Measurements from ENCODE around the gene DYDC2. TPM values are rescaled to one million over a fixed set of nuclear protein-coding genes. Genes with fewer than 3 reads are reported as not detected.

Gene DYDC2
- total RNA-seq, 1 experiment from 2014 or later, result not detected

DNA sequence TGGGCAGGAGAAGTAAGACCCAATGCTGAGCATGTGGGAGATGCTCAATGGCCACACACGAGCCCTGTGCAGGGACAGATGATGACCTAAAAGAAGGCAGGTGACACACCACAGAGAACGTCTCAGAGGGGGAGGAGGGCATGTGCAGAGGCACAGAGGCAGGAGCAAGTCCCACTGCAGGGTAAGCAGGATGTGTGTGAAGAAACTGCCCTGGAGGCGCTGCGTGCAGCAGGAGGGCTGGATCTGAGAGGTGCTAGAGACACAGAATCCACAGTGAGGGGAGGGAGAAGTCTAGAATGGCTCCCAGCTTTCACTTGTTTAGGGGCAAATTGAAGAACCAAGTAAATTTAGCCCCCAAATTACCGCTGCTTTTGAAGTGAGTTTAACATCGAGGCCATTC lies 14.9 kb downstream of the DYDC2 start:
- DNase-seq (ENCODE audit: low read depth), result no peak

- DNase-seq (ENCODE audit: low read depth), result no peak
Measured at GRCh38 chr10:80372675-80373074, 16.1 kb downstream of the DYDC2 start.

DNA sequence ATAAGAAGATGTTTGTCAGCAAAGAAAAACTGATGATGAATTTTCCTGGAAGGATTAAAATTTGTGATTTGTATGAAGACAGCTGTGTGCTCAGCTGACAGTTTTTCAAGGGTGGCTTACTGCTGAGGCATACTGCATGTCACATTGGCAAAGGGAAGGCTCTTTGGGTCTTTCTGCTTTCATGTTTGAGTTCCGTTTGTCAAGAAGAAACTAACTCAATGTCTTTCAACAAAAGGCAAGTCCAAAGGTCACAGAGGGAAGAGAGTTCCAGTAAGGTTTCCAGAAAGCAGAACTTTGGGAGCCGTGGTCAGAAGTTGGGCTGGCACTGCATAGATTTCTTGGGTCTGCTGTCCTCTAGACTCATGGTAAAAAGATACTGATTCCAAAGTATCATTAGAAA lies 16.9 kb downstream of the DYDC2 start:
- no peak for DNase-seq (ENCODE audit: low read depth)

- DNase-seq (ENCODE audit: low read depth), result no peak
Measured at GRCh38 chr10:80379701-80380100, 23.1 kb downstream of the DYDC2 start.

DNA sequence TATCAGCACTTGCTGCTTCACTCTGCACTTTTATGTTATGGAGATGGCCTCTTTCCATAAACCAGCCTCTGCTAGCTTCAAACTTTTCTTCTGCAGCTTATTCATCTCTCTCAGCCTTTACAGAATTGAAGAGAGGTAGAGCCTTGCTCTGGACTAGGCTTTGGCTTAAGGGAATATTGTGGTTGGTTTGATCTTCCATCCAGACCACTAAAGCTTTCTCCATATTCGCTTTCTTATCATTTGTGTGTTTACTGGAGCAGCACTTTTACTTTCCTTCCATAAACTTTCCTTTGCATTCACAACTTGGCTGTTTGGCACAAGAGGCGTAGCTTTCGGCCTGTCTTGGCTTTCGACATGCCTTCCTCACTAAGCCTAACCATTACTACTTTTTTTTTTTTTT lies 23.6 kb downstream of the DYDC2 start:
- no peak for DNase-seq (ENCODE audit: low read depth)

GRCh38 chr10:80382989-80383388 lies 26.4 kb downstream of the DYDC2 start:
- peak; percentile 23 for DNase-seq (ENCODE audit: low read depth)

GRCh38 chr10:80390740-80391139 lies 34.2 kb downstream of the DYDC2 start:
- DNase-seq (ENCODE audit: low read depth), result no peak

- no peak for DNase-seq (ENCODE audit: low read depth)
Measured at GRCh38 chr10:80392250-80392649, 35.7 kb downstream of the DYDC2 start.

DNA sequence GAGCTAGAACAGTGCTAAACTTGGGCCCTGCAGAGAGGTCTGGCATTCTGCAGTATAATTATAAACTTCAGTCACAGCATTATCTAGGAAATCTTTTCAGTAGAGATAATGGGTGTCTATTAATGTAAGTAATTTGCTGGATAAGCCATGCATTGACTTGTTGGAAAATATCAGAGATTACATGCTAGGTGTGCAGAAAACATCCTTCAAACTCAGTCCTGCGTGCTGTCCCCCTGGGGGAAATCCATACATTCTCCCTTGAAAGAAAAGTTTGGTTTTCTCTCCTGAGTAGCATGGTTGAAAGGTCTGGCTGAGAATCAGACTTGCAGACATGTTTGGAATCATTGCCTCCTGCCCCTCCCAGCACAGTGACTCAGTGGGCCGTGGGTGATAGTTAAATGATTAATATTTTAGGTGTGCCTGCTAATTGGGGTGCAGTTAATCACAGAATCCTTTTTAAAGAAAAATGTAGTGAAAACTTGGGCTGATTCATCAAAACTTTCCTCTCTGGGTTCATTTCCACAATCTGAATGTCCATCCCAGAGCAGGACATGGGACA lies 37.9 kb downstream of the DYDC2 start:
- DNase-seq (ENCODE audit: low read depth), result no peak

- DNase-seq (ENCODE audit: low read depth), result no peak
Measured at GRCh38 chr10:80397014-80397413, 40.4 kb downstream of the DYDC2 start.

- DNase-seq (ENCODE audit: low read depth), result no peak
Measured at GRCh38 chr10:80400136-80400804, 43.7 kb downstream of the DYDC2 start.

- no peak for DNase-seq (ENCODE audit: low read depth)
Measured at GRCh38 chr10:80405035-80405434, 48.5 kb downstream of the DYDC2 start.

GRCh38 chr10:80405626-80406025 lies 49.0 kb downstream of the DYDC2 start:
- no peak for DNase-seq (ENCODE audit: low read depth)

GRCh38 chr10:80406204-80406603 lies 49.6 kb downstream of the DYDC2 start:
- no peak for DNase-seq (ENCODE audit: low read depth)

GRCh38 chr10:80407812-80408241 lies 51.2 kb downstream of the DYDC2 start:
- DNase-seq (ENCODE audit: low read depth), result no peak

GRCh38 chr10:80408242-80409101 lies 51.9 kb downstream of the DYDC2 start, which contains the start of gene PRXL2A:
PRXL2A (plus strand) TSS chr10:80408551; CDS start chr10:80420468, 11,917 bp downstream.
- DNase-seq (ENCODE audit: low read depth), result no peak

- DNase-seq (ENCODE audit: low read depth), result no peak
Measured at GRCh38 chr10:80409121-80409520, 52.5 kb downstream of the DYDC2 start.

- no peak for DNase-seq (ENCODE audit: low read depth)
Measured at GRCh38 chr10:80410122-80410521, 53.5 kb downstream of the DYDC2 start.

GRCh38 chr10:80410578-80411145 lies 54.1 kb downstream of the DYDC2 start:
- DNase-seq (ENCODE audit: low read depth), result no peak

DNA sequence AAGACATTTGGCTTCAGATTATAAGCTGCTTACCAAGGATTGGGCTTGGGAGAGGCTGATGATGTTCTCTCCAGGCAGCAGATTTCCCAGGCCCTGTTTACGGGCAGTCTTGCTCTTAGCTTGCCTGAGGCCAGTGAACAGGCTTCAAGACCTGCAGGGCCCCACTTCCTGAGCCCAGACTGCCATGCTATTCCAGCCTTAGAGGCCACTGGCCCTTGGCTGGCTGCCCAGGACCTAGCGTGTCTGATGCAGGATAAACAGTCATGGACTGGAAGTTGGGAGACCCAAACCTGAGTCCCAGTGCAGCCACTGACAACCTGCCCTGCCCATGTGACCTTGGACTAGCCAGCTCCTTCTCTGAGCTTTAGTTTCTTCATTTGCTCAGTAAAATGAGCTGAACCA lies 54.7 kb downstream of the DYDC2 start:
- DNase-seq (ENCODE audit: low read depth), result no peak

- DNase-seq (ENCODE audit: low read depth), result no peak
Measured at GRCh38 chr10:80411681-80412220, 55.2 kb downstream of the DYDC2 start.

DNA sequence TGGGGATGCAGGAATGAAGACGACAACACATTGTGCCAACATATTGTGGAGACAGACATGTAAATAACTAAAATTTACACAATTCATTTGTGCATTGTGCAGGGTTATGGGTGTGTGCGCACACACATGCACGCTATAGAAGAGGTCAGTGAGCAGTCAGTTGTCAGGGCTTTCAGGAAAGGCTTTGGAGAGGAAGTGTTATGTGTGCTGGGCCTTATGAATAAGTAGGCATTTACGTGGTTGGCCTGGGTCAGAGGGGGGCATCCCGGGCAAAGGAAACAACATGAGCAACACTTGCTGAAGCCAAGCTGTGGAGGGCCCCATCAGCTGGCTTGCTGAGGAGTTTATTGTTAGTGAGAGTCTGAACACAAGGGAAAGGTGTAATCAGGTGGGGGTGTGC lies 55.9 kb downstream of the DYDC2 start:
- DNase-seq (ENCODE audit: low read depth), result no peak
